ENCODE measurements around the gene SERGEF.

GRCh38 chr11:17763244-17763643 is 249.6 kb downstream of the SERGEF start:
- TF ChIP-seq CTCF (IDR thresholded peaks at IDR 0.05) (no peak), POLR2A (IDR thresholded peaks at IDR 0.05) (no peak)
